Colonic mucosa (tissue), 4 donors: Measurements from ENCODE around the gene GRIK2. TPM values are rescaled to one million over a fixed set of nuclear protein-coding genes. Genes with fewer than 3 reads are reported as not detected.

ENCODE experiments used
- DNase-seq: peaks from one replicate; pipeline ENCODE4 v3.0.0-alpha.2; 2020
- H3K27ac ChIP-seq: fragments of 200-600 bp; one replicate; pipeline ENCODE4 v1.8.0; 2021
- H3K27me3 ChIP-seq: fragments of 200-600 bp; one replicate; pipeline ENCODE4 v1.8.0; 2021
- H3K36me3 ChIP-seq: fragments of 200-600 bp; one replicate; pipeline ENCODE4 v1.8.0; 2021
- H3K4me1 ChIP-seq: fragments of 200-600 bp; one replicate; pipeline ENCODE4 v1.8.0; 2021; ENCODE audit warnings: mild to moderate bottlenecking
- H3K4me3 ChIP-seq: fragments of 200-600 bp; one replicate; pipeline ENCODE4 v1.8.0; 2021
- H3K9ac ChIP-seq, 2 donors: one replicate each; pipeline ENCODE4 v1.7.0; 2013; ENCODE audit warnings: control low read depth in 2 of 2, low read depth in 2 of 2, low read length in 2 of 2
- H3K9me3 ChIP-seq: fragments of 200-600 bp; one replicate; pipeline ENCODE4 v1.8.0; 2021
- intact Hi-C: fragments of 100-400 bp; cut with DNase I; formaldehyde crosslinking; loops from one replicate; pipeline ENCODE4 v1.14.1; 2022
- total RNA-seq, 2 donors: library from RNA; stranded (reverse); fragmentation: NEBNext Ultra II Directional in 1 of 2; extraction: Animal tissue kit (Norgen Biotek cat#: 25700) in 1 of 2; gene quantifications; one replicate each; pipeline ENCODE4 v1.2.1, GENCODE V29; 2021
- TF ChIP-seq, protein P1 (sequence below): fragments of 200-600 bp; IDR thresholded peaks from one replicate; pipeline ENCODE4 v1.8.0; 2022; ENCODE audit warnings: antibody characterized with exemption, mild to moderate bottlenecking
- donor health status: healthy.
- donor health status: DM: no; HTN: no; CAD: no.
- donor health status: DM: no; HTN: no; CAD: no.

The GRIK2 gene
- total RNA-seq, 2 donors from 2014 or later: 0.50 to 0.72 TPM

DNA sequence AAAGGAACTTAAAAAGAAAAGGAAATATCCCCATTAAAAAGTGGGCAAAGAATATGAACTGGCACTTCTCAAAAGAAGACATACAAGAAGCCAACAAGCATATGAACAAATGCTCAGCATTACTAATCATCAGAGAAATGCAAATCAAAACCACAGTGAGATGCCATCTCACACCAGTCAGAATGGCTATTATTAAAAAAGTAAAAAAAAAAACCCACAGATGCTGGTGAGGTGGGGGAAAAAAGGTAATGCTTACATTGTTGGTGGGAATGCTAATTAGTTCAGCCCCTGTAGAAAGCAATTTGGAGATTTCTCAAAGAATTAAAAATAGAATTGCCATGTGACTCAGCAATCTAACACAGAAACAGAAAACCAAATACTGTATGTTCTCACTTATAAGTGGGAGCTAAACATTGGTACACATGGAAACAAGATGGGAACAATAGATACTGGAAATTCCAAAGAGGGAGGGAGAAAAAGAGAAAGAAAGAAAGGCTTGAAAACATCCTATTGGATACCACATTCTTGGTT is 437.1 kb downstream of the GRIK2 start:
- H3K36me3 ChIP-seq: no peaks in the 10 kb centered on the region
- no peaks in the 10 kb centered on the region for H3K9me3 ChIP-seq
- H3K27ac ChIP-seq: no peak overlapping the region
- H3K27me3 ChIP-seq: no peaks in the 10 kb centered on the region
- TF ChIP-seq, protein P1, sequence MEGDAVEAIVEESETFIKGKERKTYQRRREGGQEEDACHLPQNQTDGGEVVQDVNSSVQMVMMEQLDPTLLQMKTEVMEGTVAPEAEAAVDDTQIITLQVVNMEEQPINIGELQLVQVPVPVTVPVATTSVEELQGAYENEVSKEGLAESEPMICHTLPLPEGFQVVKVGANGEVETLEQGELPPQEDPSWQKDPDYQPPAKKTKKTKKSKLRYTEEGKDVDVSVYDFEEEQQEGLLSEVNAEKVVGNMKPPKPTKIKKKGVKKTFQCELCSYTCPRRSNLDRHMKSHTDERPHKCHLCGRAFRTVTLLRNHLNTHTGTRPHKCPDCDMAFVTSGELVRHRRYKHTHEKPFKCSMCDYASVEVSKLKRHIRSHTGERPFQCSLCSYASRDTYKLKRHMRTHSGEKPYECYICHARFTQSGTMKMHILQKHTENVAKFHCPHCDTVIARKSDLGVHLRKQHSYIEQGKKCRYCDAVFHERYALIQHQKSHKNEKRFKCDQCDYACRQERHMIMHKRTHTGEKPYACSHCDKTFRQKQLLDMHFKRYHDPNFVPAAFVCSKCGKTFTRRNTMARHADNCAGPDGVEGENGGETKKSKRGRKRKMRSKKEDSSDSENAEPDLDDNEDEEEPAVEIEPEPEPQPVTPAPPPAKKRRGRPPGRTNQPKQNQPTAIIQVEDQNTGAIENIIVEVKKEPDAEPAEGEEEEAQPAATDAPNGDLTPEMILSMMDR: no peak
- intact Hi-C loops: no loop called here
- no peak overlapping the region for H3K9ac ChIP-seq
- DNase-seq: no peak
- no peaks in the 10 kb centered on the region for H3K4me1 ChIP-seq
- H3K4me3 ChIP-seq: no peak overlapping the region

DNA sequence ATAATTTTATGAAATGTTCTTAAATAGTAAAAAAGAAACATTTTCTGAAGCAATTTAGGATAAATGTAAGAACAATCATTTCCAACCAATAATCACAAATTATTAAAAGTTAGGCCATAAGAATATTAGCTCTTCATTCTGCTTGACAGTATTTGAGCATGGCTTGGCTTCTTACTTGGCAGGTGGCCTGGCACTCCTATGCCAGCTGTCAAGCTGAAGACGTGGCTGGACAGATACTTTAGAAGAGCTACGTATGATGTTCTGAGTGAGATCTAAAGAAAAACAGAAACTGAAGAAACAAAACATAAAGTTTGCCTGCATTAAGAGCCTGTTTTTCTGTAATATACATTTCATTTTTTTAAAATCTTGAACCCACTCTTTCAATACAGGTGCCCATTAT is 438.9 kb downstream of the GRIK2 start:
- no peak for DNase-seq
- H3K4me3 ChIP-seq: no peak overlapping the region
- no peak overlapping the region for H3K9ac ChIP-seq
- intact Hi-C loops: no loop called here
- no peak overlapping the region for H3K27ac ChIP-seq
- H3K36me3 ChIP-seq: no peaks in the 10 kb centered on the region
- TF ChIP-seq, protein P1: no peak
- no peaks in the 10 kb centered on the region for H3K4me1 ChIP-seq
- no peaks in the 10 kb centered on the region for H3K27me3 ChIP-seq
- H3K9me3 ChIP-seq: no peaks in the 10 kb centered on the region

DNA sequence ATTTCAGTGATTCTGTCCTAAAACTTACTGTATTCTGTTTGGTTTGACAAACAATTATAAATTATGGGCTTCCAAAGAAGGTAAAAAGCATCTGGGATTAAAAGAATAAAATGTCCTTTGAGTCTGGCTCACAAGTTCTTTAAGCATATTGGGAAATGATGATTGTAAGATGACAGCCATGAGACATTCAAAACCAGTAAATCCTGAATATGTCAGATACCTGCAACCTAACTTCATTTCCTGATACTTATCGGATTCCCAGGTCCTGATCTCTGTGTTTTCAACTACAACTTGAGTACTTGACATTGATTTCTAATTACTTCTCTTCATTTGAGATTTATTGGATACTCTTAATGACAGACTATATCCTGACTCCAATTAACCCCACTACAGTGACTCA is 446.6 kb downstream of the GRIK2 start:
- Histone ChIP-seq H3K4me1 (no peaks in the 10 kb centered on the region), H3K27me3 (no peaks in the 10 kb centered on the region), H3K36me3 (no peaks in the 10 kb centered on the region), H3K9ac (no peak overlapping the region), H3K4me3 (no peak overlapping the region), H3K27ac (no peak overlapping the region), H3K9me3 (no peaks in the 10 kb centered on the region)
- intact Hi-C loops: no loop called here
- DNase-seq: no peak
- TF ChIP-seq, protein P1: no peak

DNA sequence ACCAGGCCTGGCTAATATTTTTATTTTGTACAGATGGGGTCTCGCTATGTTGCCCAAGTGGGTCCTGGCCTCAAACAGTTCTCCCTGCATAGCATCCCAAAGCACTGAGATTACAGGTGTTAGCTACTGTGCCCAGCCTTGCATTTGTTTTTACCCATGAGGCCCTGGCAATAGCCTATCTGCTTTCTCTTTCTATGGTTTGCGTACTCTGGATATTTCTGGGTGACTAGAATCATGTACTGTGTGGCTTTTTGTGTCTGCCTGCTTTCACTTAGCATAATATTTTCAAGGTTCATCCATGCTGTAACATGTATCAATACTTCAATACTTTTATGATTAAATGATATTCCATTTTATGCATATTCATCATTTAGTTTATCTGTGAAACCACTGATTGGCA is 451.7 kb downstream of the GRIK2 start:
- no peaks in the 10 kb centered on the region for H3K9me3 ChIP-seq
- no peak overlapping the region for H3K27ac ChIP-seq
- no peak for DNase-seq
- H3K4me3 ChIP-seq: no peak overlapping the region
- intact Hi-C loops: no loop called here
- H3K9ac ChIP-seq: no peak overlapping the region
- no peaks in the 10 kb centered on the region for H3K27me3 ChIP-seq
- H3K4me1 ChIP-seq: no peaks in the 10 kb centered on the region
- TF ChIP-seq, protein P1: no peak
- H3K36me3 ChIP-seq: no peaks in the 10 kb centered on the region

DNA sequence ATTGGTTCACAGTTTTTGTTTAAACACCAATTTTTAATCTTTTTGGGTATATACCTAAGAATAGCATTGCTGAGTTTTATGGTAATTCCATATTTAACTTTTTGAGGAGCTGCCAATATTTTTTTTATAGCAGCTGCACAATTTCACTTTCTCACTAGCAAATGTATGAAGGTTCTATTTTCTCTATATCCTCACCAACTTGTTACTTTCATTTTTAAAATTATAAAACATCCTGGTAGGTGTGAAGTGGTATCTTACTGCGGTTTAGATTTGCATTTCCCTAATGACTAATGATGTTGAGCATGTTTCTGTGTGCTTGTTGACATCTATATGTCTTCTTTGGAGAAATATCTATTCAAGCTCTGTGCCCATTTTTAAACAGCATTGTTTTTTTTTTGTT is 452.1 kb downstream of the GRIK2 start:
- TF ChIP-seq, protein P1: no peak
- intact Hi-C loops: no loop called here
- Histone ChIP-seq H3K36me3 (no peaks in the 10 kb centered on the region), H3K27me3 (no peaks in the 10 kb centered on the region), H3K4me1 (no peaks in the 10 kb centered on the region), H3K9me3 (no peaks in the 10 kb centered on the region), H3K4me3 (no peak overlapping the region), H3K9ac (no peak overlapping the region), H3K27ac (no peak overlapping the region)
- DNase-seq: no peak
